Measurements from ENCODE around the gene ADAMTSL2. TPM values are rescaled to one million over a fixed set of nuclear protein-coding genes. Genes with fewer than 3 reads are reported as not detected.

The ADAMTSL2 gene
- total RNA-seq, 1 experiment from 2014 or later: 0.87 TPM

GRCh38 chr9:133513214-133514100 lies 21.0 kb upstream of the ADAMTSL2 start (continued):
- TF ChIP-seq TCF7 (CRISPR knock-in tag; IDR thresholded peaks at IDR 0.05; ENCODE audit: low read depth): no peak
- TF ChIP-seq ZNF121 (CRISPR knock-in tag; IDR thresholded peaks at IDR 0.05): no peak
- TF ChIP-seq GRHL2 (CRISPR knock-in tag; IDR thresholded peaks at IDR 0.05; ENCODE audit: insufficient replicate concordance, severe bottlenecking): no peak
- TF ChIP-seq, protein P1, sequence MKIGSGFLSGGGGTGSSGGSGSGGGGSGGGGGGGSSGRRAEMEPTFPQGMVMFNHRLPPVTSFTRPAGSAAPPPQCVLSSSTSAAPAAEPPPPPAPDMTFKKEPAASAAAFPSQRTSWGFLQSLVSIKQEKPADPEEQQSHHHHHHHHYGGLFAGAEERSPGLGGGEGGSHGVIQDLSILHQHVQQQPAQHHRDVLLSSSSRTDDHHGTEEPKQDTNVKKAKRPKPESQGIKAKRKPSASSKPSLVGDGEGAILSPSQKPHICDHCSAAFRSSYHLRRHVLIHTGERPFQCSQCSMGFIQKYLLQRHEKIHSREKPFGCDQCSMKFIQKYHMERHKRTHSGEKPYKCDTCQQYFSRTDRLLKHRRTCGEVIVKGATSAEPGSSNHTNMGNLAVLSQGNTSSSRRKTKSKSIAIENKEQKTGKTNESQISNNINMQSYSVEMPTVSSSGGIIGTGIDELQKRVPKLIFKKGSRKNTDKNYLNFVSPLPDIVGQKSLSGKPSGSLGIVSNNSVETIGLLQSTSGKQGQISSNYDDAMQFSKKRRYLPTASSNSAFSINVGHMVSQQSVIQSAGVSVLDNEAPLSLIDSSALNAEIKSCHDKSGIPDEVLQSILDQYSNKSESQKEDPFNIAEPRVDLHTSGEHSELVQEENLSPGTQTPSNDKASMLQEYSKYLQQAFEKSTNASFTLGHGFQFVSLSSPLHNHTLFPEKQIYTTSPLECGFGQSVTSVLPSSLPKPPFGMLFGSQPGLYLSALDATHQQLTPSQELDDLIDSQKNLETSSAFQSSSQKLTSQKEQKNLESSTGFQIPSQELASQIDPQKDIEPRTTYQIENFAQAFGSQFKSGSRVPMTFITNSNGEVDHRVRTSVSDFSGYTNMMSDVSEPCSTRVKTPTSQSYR (CRISPR knock-in tag; IDR thresholded peaks at IDR 0.05): no peak
- no peak for TF ChIP-seq PRDM15 (CRISPR knock-in tag; IDR thresholded peaks at IDR 0.05)
- no peak for TF ChIP-seq FOXP1 (CRISPR knock-in tag; IDR thresholded peaks at IDR 0.05; ENCODE audit: borderline replicate concordance)

GRCh38 chr9:133514460-133515239 lies 19.9 kb upstream of the ADAMTSL2 start:
- TF ChIP-seq ZNF423 (CRISPR knock-in tag; IDR thresholded peaks at IDR 0.05): no peak
- no peak for TF ChIP-seq PRDM15 (CRISPR knock-in tag; IDR thresholded peaks at IDR 0.05)
- TF ChIP-seq GTF2I (CRISPR knock-in tag; conservative IDR thresholded peaks at IDR 0.05): no peak
- Mint-ChIP-seq H3K9me3 (no peaks in the 10 kb centered on the region), H3K4me1 (peaks cover 6% of the 10 kb centered on the region), H3K27ac (no peak overlapping the region), H3K27me3 (ENCODE audit: low read depth) (no peaks in the 10 kb centered on the region), H3K4me3 (no peak overlapping the region), H3K36me3 (no peaks in the 10 kb centered on the region)
- DNase-seq (ENCODE audit: low spot score) (no peak), ATAC-seq (no peak)
- ChIA-PET POLR2A (no interaction called here), CTCF (interaction anchor here (1.0 to 1.9 kb wide), 1 partner anchor 11 kb away, joined by 5 read pairs; no protein-coding TSS in a partner anchor)

GRCh38 chr9:133515240-133515610 lies 19.3 kb upstream of the ADAMTSL2 start:
- ChIA-PET CTCF (interaction anchor here (1.0 kb wide), 1 partner anchor 10 kb away, joined by 5 read pairs; no protein-coding TSS in a partner anchor), POLR2A (no interaction called here)
- Mint-ChIP-seq H3K4me3 (no peak overlapping the region), H3K4me1 (peaks cover 4% of the 10 kb centered on the region; the same call in 1 of the 2 replicates), H3K36me3 (no peaks in the 10 kb centered on the region), H3K9me3 (no peaks in the 10 kb centered on the region), H3K27ac (no peak overlapping the region), H3K27me3 (ENCODE audit: low read depth) (no peaks in the 10 kb centered on the region)
- no peak for TF ChIP-seq FOXJ3 (CRISPR knock-in tag; IDR thresholded peaks at IDR 0.05; ENCODE audit: borderline replicate concordance)
- TF ChIP-seq, protein P2, sequence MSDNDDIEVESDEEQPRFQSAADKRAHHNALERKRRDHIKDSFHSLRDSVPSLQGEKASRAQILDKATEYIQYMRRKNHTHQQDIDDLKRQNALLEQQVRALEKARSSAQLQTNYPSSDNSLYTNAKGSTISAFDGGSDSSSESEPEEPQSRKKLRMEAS (CRISPR knock-in tag; IDR thresholded peaks at IDR 0.05): no peak
- TF ChIP-seq, protein P3, sequence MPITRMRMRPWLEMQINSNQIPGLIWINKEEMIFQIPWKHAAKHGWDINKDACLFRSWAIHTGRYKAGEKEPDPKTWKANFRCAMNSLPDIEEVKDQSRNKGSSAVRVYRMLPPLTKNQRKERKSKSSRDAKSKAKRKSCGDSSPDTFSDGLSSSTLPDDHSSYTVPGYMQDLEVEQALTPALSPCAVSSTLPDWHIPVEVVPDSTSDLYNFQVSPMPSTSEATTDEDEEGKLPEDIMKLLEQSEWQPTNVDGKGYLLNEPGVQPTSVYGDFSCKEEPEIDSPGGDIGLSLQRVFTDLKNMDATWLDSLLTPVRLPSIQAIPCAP (CRISPR knock-in tag; IDR thresholded peaks at IDR 0.05): no peak
- TF ChIP-seq HMGXB4 (CRISPR knock-in tag; IDR thresholded peaks at IDR 0.05): no peak
- DNase-seq (ENCODE audit: low spot score): no peak
- ATAC-seq: no peak
